ENCODE measurements around the gene SPTBN5. TPM values are rescaled to one million over a fixed set of nuclear protein-coding genes. Genes with fewer than 3 reads are reported as not detected.

SPTBN5 gene
- total RNA-seq, 1 experiment from 2014 or later, result 1.2 TPM

DNA sequence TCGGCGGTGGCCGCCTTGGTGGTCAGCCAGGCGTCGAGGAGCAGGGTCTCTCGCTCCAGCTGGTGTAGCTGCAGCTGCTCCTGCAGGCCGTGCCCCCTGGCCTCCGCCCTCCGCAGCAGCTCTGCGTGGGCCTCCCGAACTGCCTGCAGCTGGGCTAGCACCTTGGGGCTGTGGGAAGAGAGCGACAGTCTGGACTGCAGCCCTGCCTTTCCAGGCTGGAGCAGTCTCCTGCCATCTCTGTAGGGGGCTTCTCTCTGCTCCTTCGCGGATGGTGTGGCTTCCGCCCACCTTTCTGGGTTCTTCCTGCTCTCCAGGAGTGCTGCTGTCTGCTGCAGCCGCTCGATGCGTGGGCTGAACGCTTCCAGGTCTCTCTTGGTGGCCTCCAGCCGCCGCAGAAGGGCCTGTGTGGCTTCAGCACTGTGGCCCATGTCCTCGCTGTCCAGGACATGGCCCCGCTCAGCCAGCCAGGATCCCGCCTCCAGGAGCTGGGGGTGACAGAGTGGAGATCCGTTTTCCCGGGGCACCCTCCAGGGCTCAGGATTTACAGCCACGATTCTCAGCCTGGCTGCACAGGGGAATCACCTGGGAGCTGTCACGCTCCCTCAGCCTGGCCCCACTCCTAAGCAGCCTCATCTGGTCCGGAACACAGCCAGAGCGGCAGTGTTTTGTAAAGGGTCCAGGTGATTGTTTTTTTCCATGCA lies 38.4 kb downstream of the SPTBN5 start:
- Mint-ChIP-seq H3K27ac (no peak overlapping the region), H3K4me3 (no peak overlapping the region), H3K27me3 (ENCODE audit: low read depth) (no peaks in the 10 kb centered on the region), H3K4me1 (peaks cover 4% of the 10 kb centered on the region), H3K9me3 (no peaks in the 10 kb centered on the region), H3K36me3 (no peaks in the 10 kb centered on the region)
- peak; percentile 13 for ATAC-seq
- TF ChIP-seq FOXP1 (CRISPR knock-in tag; IDR thresholded peaks at IDR 0.05; ENCODE audit: borderline replicate concordance), result no peak
- TF ChIP-seq ZNF532 (CRISPR knock-in tag; IDR thresholded peaks at IDR 0.05; ENCODE audit: borderline replicate concordance), result no peak
- no peak for TF ChIP-seq SMAD3 (CRISPR knock-in tag; IDR thresholded peaks at IDR 0.05; ENCODE audit: borderline replicate concordance)
- no peak for TF ChIP-seq ZNF671 (CRISPR knock-in tag; IDR thresholded peaks at IDR 0.05)
- no peak for TF ChIP-seq USF1 (CRISPR knock-in tag; IDR thresholded peaks at IDR 0.05)
- TF ChIP-seq AFF4 (CRISPR knock-in tag; IDR thresholded peaks at IDR 0.05; ENCODE audit: borderline replicate concordance), result no peak
- TF ChIP-seq NFYB (CRISPR knock-in tag; conservative IDR thresholded peaks at IDR 0.05; ENCODE audit: low read depth), result no peak
- POLR2A ChIA-PET, result interaction anchor here (1.3 kb wide), 1 partner anchor 32 kb away, joined by 3 read pairs; no protein-coding TSS in a partner anchor
- CTCF ChIA-PET, result interaction anchor here (1.9 kb wide), 1 partner anchor 50 kb away, joined by 10 read pairs; no protein-coding TSS in a partner anchor
- no peak for DNase-seq (ENCODE audit: low spot score)

DNA sequence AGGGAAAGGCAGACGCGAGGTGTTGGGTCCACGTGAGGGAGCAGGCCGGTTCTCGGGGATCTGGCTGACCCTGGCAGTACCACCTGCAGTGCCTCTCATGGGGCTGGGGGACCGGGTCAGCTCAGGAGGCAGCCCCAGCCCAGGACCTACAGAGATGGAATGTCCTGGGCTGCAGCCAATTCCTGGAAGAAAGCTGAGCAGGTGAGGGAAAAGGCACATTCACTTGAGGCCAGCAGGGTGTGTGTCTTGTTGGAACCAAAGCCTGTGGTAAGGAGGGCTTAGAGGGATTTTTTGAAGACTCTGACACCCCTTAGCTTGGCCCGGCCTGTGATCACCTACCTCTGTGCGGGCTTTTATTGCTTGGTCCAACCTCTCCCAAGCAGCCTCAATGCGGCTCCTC lies 39.4 kb downstream of the SPTBN5 start:
- no peaks in the 10 kb centered on the region for H3K36me3 Mint-ChIP-seq
- DNase-seq (ENCODE audit: low spot score), result no peak
- ChIA-PET CTCF (no interaction called here), POLR2A (interaction anchor here (1.3 kb wide), 1 partner anchor 31 kb away, joined by 3 read pairs; no protein-coding TSS in a partner anchor)
- peaks cover 4% of the 10 kb centered on the region for H3K4me1 Mint-ChIP-seq
- H3K27me3 Mint-ChIP-seq (ENCODE audit: low read depth), result no peaks in the 10 kb centered on the region
- no peak for ATAC-seq
- H3K4me3 Mint-ChIP-seq, result no peak overlapping the region
- H3K27ac Mint-ChIP-seq, result no peak overlapping the region
- no peaks in the 10 kb centered on the region for H3K9me3 Mint-ChIP-seq
- no peak for TF ChIP-seq AR (CRISPR knock-in tag; IDR thresholded peaks at IDR 0.05)
- TF ChIP-seq, protein P1, sequence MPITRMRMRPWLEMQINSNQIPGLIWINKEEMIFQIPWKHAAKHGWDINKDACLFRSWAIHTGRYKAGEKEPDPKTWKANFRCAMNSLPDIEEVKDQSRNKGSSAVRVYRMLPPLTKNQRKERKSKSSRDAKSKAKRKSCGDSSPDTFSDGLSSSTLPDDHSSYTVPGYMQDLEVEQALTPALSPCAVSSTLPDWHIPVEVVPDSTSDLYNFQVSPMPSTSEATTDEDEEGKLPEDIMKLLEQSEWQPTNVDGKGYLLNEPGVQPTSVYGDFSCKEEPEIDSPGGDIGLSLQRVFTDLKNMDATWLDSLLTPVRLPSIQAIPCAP (CRISPR knock-in tag; IDR thresholded peaks at IDR 0.05), result no peak
- no peak for TF ChIP-seq E2F1 (CRISPR knock-in tag; IDR thresholded peaks at IDR 0.05)
- TF ChIP-seq ZNF219 (CRISPR knock-in tag; IDR thresholded peaks at IDR 0.05; ENCODE audit: borderline replicate concordance), result no peak
- TF ChIP-seq STAT6 (CRISPR knock-in tag; conservative IDR thresholded peaks at IDR 0.05; ENCODE audit: low read depth), result no peak
- no peak for TF ChIP-seq ZNF281 (CRISPR knock-in tag; IDR thresholded peaks at IDR 0.05)
